GM13976 (cell line): ENCODE measurements around the gene EIF2B2.

Experiments used
- DNase-seq: peaks from one replicate; pipeline ENCODE4 v3.0.0; 2012; ENCODE audit warnings: low spot score
- CTCF ChIP-seq: IDR thresholded peaks from 2 replicates; pipeline ENCODE4 v1.5.1; 2012; ENCODE audit warnings: borderline replicate concordance, mild to moderate bottlenecking; ENCODE audit not compliant: insufficient read depth; ENCODE audit errors: extremely low read depth, missing control alignments, control extremely low read depth
- in situ Hi-C: fragments of 300-500 bp; cut with MboI; formaldehyde crosslinking; loops from one replicate; pipeline ENCODE4 v1.12.0; 2022; ENCODE audit warnings: low sequenced_read_pairs, mixed read lengths, inconsistent platforms; ENCODE audit not compliant: unreplicated experiment

The EIF2B2 gene

GRCh38 chr14:75060420-75060819, 57.7 kb downstream of the EIF2B2 start:
- no peak for TF ChIP-seq CTCF
- no peak for DNase-seq
- in situ Hi-C loops: no loop called here
